ENCODE measurements around the gene FMN2.

DNA sequence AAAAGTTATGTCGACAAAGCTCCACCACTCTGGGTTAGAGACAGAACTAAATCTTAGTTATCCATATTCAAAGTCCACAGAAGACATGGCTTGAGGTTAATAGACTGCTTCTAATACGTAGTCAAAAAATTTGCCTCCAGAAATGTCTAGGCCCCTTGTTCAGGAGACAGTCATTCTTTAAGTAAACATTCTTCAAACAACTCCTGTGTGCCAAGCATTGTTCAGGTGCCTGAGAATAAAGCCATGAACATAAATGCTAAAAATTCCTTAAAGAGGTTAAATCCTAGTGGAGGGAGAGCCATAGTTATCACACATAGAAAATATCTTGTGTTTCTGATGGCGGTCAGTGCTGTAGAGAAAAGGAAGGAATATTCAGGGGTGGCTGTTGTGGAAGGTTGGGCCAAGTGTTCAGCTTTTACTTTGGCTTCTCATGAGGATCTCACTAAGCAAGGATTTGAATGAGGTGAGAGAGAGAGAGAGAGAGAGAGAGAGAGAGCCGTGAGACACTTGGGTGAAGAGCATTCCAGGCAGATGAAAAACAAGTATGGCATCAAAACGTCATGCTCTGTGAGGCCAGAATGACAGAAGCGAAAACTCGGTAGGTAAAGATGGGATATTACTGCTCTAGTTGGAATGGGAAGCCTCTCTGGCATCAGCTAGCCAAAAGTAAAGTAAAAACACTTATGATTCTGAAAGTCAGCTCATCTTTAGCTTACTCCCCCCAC, 333.2 kb downstream of the FMN2 start:
- TF ChIP-seq, protein P1, sequence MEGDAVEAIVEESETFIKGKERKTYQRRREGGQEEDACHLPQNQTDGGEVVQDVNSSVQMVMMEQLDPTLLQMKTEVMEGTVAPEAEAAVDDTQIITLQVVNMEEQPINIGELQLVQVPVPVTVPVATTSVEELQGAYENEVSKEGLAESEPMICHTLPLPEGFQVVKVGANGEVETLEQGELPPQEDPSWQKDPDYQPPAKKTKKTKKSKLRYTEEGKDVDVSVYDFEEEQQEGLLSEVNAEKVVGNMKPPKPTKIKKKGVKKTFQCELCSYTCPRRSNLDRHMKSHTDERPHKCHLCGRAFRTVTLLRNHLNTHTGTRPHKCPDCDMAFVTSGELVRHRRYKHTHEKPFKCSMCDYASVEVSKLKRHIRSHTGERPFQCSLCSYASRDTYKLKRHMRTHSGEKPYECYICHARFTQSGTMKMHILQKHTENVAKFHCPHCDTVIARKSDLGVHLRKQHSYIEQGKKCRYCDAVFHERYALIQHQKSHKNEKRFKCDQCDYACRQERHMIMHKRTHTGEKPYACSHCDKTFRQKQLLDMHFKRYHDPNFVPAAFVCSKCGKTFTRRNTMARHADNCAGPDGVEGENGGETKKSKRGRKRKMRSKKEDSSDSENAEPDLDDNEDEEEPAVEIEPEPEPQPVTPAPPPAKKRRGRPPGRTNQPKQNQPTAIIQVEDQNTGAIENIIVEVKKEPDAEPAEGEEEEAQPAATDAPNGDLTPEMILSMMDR (IDR thresholded peaks at IDR 0.05): no peak
- no peak for TF ChIP-seq ZFX (IDR thresholded peaks at IDR 0.05; ENCODE audit: borderline replicate concordance)
